SJSA1 (cell line): ENCODE results near the gene MAOA. TPM values are rescaled to one million over a fixed set of nuclear protein-coding genes. Genes with fewer than 3 reads are reported as not detected.
"Not testable (repeated sequence)": the region's sequence is repeated elsewhere in the genome, so short reads cannot be mapped to it uniquely, and the experiment has no call there.

Source experiments
- DNase-seq, 2 experiments: peaks; one replicate each; pipeline ENCODE4 v3.0.0-alpha.2; 2015 to 2020; ENCODE audit warnings: low spot score in 2 of 2, low read depth in 1 of 2
- H3K27ac ChIP-seq: fragments of 250-450 bp; sonication (Bioruptor Pico); 2 replicates; pipeline ENCODE4 v1.5.1; 2020; ENCODE audit warnings: mild to moderate bottlenecking, moderate library complexity
- H3K27me3 ChIP-seq: fragments of 250-450 bp; sonication (Bioruptor Pico); replicated peaks from 2 replicates; pipeline ENCODE4 v1.5.1; 2020; ENCODE audit warnings: mild to moderate bottlenecking, moderate library complexity
- H3K36me3 ChIP-seq: fragments of 250-450 bp; sonication (Bioruptor Pico); 2 replicates; pipeline ENCODE4 v1.5.1; 2020; ENCODE audit warnings: mild to moderate bottlenecking
- H3K4me1 ChIP-seq: fragments of 250-450 bp; sonication (Bioruptor Pico); replicated peaks from 2 replicates; pipeline ENCODE4 v1.6.1; 2021; ENCODE audit warnings: mild to moderate bottlenecking
- H3K4me3 ChIP-seq: fragments of 250-450 bp; sonication (Bioruptor Pico); 2 replicates; pipeline ENCODE4 v1.5.1; 2020; ENCODE audit warnings: mild to moderate bottlenecking
- H3K9me3 ChIP-seq: fragments of 250-450 bp; sonication (Bioruptor Pico); replicated peaks from 2 replicates; pipeline ENCODE4 v1.5.1; 2020; ENCODE audit warnings: mild to moderate bottlenecking
- total RNA-seq: library from RNA; depleted of rRNA; stranded (reverse); fragments of >200 nt; shearing (Covaris generic); gene quantifications from 2 replicates; pipeline ENCODE4 v1.2.3, GENCODE V29; 2014; rRNA removed

Gene MAOA
- total RNA-seq = 7.1 and 8.7 TPM in 2 replicates

DNA sequence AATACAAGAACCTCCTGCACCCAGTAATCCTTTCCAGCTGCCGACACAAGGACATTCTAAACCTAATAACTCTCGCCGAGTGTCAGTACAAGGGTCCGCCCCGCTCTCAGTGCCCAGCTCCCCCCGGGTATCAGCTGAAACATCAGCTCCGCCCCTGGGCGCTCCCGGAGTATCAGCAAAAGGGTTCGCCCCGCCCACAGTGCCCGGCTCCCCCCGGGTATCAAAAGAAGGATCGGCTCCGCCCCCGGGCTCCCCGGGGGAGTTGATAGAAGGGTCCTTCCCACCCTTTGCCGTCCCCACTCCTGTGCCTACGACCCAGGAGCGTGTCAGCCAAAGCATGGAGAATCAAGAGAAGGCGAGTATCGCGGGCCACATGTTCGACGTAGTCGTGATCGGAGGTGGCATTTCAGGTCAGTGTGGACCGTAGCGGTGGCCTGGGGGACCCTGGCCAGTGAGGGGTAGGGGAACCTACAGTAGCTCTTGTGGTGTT lies at the start of gene MAOA:
TSS of gene MAOA (plus strand) at position 295 of the 490 bp plus-strand sequence. CDS start at position 338, 43 bp downstream.
- Histone ChIP-seq H3K9me3 (no peaks in the 10 kb centered on the region), H3K27ac (peak within 1 kb of the TSS; percentile 100; the same call in 1 of the 2 replicates), H3K4me3 (peak within 1 kb of the TSS; percentile 63), H3K4me1 (no peaks in the 10 kb centered on the region), H3K36me3 (no peaks in the 10 kb centered on the region), H3K27me3 (no peaks in the 10 kb centered on the region)
- peak; percentile 15 to 47 for DNase-seq

DNA sequence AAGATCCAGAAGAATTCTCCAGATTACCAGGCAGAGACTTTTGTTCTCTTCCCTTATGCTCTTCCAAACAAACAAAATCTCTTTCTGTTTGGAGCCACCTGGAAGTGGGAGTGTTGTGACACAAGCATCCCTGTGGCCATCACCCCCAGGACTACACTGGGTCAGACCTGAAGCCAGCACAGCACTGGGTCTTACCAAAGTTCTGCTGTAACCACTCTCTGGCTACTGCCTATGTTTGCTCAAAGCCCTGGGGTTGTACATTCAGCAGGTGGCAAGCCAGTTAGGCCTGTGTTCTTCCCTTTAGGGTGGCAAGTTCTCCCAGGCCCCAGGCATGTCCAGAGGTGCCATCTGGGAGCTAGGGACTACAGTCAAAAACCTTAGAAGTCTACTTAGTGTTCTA lies 43.7 kb upstream of the MAOA start:
- H3K9me3 ChIP-seq = no peaks in the 10 kb centered on the region
- DNase-seq = no peak
- no peak overlapping the region for H3K4me3 ChIP-seq
- no peaks in the 10 kb centered on the region for H3K4me1 ChIP-seq
- no peaks in the 10 kb centered on the region for H3K36me3 ChIP-seq
- no peak overlapping the region for H3K27ac ChIP-seq
- no peaks in the 10 kb centered on the region for H3K27me3 ChIP-seq

DNA sequence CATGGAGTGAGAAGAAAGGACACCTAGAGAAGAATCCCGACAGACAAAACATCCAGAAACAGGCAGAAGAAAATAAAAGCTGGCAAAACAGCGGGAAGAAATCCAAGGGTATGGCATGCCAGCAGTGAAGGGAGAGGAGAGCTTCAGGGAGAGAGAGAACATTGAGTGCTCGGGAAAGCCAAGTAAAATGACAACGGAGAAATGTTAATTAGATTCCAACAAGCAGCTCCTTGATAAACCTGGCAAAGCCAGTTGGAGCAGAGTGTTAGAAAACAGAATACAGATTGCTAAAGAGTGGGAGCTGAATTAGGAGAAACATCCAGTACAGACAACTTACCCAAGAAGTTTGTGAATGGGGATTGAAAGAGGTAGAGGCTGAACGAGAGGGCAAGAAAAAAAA lies 40.4 kb upstream of the MAOA start:
- H3K27ac ChIP-seq = no peak overlapping the region
- no peaks in the 10 kb centered on the region for H3K27me3 ChIP-seq
- DNase-seq = no peak
- no peaks in the 10 kb centered on the region for H3K9me3 ChIP-seq
- H3K4me1 ChIP-seq = no peaks in the 10 kb centered on the region
- H3K4me3 ChIP-seq = no peak overlapping the region
- no peaks in the 10 kb centered on the region for H3K36me3 ChIP-seq

DNA sequence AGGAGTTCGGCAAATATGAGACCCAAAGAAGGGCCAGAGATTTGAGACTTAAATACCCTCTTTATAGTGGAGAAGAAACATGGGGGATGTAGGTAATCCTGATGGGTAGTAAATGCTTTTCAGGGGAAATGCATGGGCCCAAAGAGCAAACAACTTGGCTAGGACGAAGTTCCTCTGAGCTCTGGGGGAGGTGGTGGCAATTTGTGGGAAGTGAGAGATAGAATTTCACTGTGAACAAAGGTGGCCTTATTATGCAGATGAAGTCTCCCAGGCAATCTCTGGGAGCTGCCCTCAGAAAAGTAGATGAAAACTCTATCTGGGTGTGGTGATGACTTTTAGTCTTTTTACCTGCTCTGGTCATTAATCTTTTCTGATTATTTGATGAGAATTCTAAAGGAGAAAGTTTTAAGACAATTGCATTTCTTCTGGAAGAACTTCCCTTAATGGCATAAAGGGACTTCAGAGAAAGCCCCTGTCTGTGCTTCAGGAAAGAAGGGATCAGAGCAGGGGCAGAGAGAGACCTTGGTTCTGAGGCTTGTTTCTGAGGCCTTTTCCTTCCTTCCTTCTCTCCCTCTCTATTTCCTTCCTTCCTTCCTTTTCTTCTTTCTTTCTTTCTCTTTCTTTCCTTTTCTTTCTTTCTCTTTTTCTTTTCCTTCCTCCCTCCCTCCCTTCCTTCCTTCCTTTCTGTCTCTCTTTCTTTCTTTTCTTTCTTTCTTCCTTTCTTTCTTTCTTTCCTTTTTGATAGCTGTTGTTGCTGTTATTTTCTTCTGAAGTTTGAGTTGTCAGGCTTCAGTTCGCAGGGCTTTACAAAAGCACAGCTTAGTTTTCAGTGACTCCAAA lies 37.5 kb upstream of the MAOA start:
- Histone ChIP-seq H3K36me3 (no peaks in the 10 kb centered on the region), H3K4me1 (no peaks in the 10 kb centered on the region), H3K4me3 (no peak overlapping the region), H3K27ac (no peak overlapping the region), H3K9me3 (no peaks in the 10 kb centered on the region), H3K27me3 (no peaks in the 10 kb centered on the region)
- no peak for DNase-seq

DNA sequence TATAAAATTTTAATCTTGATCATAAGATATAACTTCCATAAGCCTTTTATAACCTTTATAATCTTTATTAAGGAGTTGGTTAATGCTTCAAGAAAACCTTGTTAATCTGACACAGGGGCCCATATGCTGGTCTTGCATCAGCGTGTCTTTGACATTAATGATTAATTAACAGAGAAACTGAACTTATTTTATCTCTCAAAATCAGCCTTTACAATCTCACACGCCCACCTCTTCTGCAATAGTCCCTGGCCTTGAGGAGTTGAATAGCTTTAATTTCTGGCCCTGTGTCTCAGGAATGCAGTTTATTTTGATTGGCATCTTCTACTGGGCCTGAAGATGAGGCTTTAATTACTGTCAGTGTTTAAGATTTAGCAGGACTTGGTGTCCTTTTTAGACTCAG lies 36.2 kb upstream of the MAOA start:
- H3K36me3 ChIP-seq, DNase-seq, H3K27ac ChIP-seq, H3K4me3 ChIP-seq, H3K4me1 ChIP-seq, H3K27me3 ChIP-seq, H3K9me3 ChIP-seq: not testable (repeated sequence)

DNA sequence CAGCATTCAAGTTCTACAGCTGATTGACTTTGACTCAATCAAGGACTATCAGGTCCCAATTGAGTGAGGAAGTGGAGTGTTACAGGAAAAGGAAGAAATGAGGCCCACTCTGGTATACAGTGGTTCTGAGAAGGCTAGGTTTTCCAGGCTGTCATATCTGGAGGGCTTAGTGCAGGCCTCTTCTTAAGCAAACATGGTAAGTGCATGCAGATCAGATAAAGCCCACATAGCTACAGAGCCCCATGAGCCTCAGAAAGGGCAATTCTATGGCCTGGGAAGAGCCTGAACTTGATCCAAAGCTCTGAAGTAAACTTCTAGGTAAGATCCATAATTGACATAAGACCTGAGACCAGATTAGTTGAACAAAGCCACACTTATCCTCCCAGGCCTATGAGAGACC lies 29.0 kb upstream of the MAOA start:
- DNase-seq = no peak
- no peak overlapping the region for H3K4me3 ChIP-seq
- no peaks in the 10 kb centered on the region for H3K27me3 ChIP-seq
- no peaks in the 10 kb centered on the region for H3K36me3 ChIP-seq
- no peaks in the 10 kb centered on the region for H3K4me1 ChIP-seq
- no peaks in the 10 kb centered on the region for H3K9me3 ChIP-seq
- H3K27ac ChIP-seq = no peak overlapping the region

DNA sequence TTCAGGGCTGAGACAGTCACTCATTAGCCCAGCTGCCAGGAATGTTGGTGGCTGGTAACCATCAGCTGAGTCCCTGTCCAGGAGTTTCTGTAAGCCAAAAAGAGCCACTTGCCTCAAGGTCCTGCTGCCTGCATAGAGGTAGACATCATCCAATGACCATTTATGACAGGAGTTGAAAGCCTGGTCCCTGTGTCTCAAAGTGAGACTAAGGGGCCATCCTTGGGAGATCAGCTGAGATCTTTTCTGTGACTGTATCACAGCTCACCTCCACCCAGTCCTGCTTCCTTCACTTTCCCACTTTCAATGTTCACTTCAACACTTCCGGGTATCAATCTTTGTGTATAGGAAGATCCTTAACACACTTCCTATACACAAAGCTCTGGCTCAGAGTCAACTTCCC lies 28.4 kb upstream of the MAOA start:
- Histone ChIP-seq H3K27ac (no peak overlapping the region), H3K27me3 (no peaks in the 10 kb centered on the region), H3K4me3 (no peak overlapping the region), H3K4me1 (no peaks in the 10 kb centered on the region), H3K36me3 (no peaks in the 10 kb centered on the region), H3K9me3 (no peaks in the 10 kb centered on the region)
- no peak for DNase-seq

DNA sequence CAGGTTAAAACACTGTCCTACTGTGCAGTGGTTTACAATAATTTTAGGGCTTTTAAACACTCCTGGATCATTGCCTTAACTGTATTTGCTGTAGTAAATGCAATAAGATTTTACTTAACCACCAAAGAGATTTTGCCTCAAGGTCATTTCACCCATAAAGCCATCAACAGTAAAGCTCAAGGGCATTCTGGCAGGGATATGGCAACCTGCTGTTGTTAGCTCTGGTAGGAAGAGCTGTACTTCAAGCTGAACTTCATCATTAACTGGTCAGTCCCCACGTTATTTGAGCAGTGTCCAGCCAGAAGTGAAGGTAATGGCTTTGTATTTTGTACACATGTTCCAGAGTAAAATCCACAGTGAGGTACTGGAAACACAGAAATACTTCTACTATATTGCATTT lies 26.9 kb upstream of the MAOA start:
- H3K36me3 ChIP-seq = no peaks in the 10 kb centered on the region
- no peaks in the 10 kb centered on the region for H3K27me3 ChIP-seq
- H3K4me3 ChIP-seq = no peak overlapping the region
- no peak for DNase-seq
- H3K4me1 ChIP-seq = no peaks in the 10 kb centered on the region
- no peaks in the 10 kb centered on the region for H3K9me3 ChIP-seq
- H3K27ac ChIP-seq = no peak overlapping the region

DNA sequence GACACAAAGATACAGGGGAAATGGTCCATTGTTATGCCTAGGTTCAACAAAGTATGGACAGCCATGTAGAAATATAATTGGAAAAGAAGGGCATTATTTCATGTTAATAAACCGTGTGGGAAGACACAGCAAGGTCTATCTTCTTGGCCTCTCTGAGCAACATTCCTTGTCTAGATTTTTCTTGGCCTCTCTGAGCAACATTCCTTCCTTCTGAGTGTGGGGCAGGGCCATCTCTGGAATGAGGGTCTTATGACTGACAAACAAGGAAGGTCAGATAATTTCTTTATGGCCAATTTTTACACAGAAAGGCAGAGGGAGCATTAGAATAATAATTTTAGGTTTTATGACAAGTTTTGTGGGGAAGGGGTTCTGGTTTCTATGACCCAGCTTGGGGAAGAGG lies 24.3 kb upstream of the MAOA start:
- DNase-seq = no peak
- Histone ChIP-seq H3K4me1 (no peaks in the 10 kb centered on the region), H3K4me3 (no peak overlapping the region), H3K27me3 (no peaks in the 10 kb centered on the region), H3K36me3 (no peaks in the 10 kb centered on the region), H3K27ac (no peak overlapping the region), H3K9me3 (no peaks in the 10 kb centered on the region)

DNA sequence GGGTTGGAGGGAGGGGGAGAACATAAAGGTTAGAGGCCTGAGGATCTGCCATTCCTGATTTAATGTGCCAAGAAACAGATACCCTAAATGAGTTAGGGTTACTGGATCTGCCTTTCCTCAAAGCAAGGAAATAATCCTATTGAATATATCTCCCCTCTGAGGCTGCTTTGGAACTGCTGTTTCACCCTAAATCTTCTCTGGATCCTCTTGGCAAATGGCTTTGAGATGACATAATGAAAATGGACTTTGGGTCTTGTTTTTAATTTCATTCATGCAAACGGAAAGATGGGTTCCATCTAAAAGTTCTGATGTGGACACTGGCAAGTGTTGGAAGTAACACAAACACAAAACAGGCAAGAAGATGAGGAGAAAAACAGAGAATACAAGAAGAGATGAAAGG lies 23.0 kb upstream of the MAOA start:
- Histone ChIP-seq H3K4me3 (no peak overlapping the region), H3K9me3 (no peaks in the 10 kb centered on the region), H3K27me3 (no peaks in the 10 kb centered on the region)

DNA sequence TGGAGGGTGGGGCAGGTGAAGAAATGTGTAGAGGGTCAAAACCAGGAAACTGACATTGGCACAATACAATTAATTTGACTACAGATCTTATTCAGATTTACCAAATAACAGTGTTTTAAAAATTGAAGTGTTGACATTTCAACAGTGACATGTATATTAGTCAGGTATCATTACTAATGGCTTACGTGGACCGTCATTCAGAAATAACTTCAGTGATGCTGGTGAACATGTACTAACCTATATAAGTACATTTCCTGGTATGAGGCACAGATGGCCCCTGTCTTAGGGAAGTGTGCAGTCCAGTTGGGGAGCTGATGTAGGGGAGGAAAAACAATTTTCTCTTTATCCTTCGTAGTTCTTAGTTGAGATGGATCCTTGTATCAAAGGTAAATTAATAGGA lies 22.3 kb upstream of the MAOA start:
- H3K36me3 ChIP-seq = no peaks in the 10 kb centered on the region
- no peaks in the 10 kb centered on the region for H3K4me1 ChIP-seq
- H3K9me3 ChIP-seq = no peaks in the 10 kb centered on the region
- no peaks in the 10 kb centered on the region for H3K27me3 ChIP-seq
- DNase-seq = no peak
- H3K4me3 ChIP-seq = no peak overlapping the region
- H3K27ac ChIP-seq = no peak overlapping the region

More for the DNA sequence above, 23.0 kb upstream of the MAOA start:
- Histone ChIP-seq H3K36me3 (no peaks in the 10 kb centered on the region), H3K27ac (no peak overlapping the region), H3K4me1 (no peaks in the 10 kb centered on the region)
- DNase-seq = no peak

DNA sequence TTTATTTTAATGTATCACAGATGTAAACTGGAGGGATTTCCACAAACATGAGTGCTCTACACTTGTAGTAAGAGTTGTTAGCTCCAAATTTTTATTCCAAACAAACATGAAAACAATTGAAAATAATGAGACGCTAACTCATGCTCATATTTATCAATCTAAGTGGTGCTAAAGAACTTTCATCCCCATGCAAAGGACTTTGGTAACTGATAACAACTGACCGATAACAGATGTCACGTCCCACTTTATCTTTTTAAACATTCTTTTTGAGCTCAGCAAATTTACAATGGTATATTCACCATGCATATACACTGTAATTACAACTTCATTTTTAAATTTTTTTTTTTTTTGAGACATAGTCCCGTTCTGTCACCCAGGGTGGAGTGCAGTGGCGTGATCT lies 15.6 kb upstream of the MAOA start:
- DNase-seq = no peak
- no peak overlapping the region for H3K27ac ChIP-seq

DNA sequence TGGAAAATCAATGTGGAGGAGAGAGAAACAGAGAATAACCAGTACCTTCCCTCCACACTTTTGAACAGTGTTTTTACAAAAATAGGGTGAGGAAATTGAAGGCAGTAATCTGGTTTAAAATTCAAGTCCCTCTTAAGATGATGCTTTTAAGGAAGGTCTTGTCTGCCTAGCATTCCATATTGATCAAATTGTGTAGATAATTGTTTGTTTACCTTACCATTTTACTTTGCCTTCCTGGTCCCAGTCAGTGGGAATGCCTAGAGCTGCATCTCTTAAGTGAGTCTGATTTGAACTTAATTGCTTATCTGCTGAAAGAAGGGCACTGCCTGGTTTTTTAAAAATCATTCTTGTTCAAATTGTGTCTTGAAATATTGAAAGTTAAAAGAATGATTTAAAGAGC lies 14.4 kb upstream of the MAOA start:
- DNase-seq = no peak
- Histone ChIP-seq H3K4me3 (no peak overlapping the region), H3K27ac (no peak overlapping the region), H3K9me3 (no peaks in the 10 kb centered on the region), H3K4me1 (peaks cover 9% of the 10 kb centered on the region; the same call in 1 of the 2 replicates), H3K27me3 (no peaks in the 10 kb centered on the region), H3K36me3 (no peaks in the 10 kb centered on the region)

More for the DNA sequence above, 15.6 kb upstream of the MAOA start:
- Histone ChIP-seq H3K4me3 (no peak overlapping the region), H3K4me1 (peaks cover 9% of the 10 kb centered on the region; the same call in 1 of the 2 replicates), H3K36me3 (no peaks in the 10 kb centered on the region), H3K27me3 (no peaks in the 10 kb centered on the region), H3K9me3 (no peaks in the 10 kb centered on the region)

DNA sequence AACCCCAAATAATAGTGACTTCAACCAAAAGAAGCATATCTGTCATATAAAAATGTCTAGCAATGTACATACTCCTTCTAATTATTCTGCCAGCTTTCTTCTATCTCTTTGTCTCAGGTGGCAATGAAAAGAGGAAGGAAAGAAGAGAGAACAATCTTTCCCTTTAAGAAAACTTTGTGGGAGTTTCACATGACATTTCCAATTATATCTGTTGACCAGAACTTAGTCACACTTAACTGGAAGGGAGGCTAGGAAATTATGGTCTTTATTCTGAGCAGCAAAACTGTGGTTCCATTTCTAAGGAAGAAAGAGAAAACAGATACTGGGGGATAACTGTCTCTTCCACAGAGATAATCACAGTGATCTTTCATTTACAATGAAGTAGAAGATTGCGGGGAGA lies 12.9 kb upstream of the MAOA start:
- no peak for DNase-seq
- H3K4me3 ChIP-seq = no peak overlapping the region
- H3K36me3 ChIP-seq = no peaks in the 10 kb centered on the region
- no peaks in the 10 kb centered on the region for H3K9me3 ChIP-seq
- no peak overlapping the region for H3K27ac ChIP-seq
- peaks cover 9% of the 10 kb centered on the region; the same call in 1 of the 2 replicates for H3K4me1 ChIP-seq
- no peaks in the 10 kb centered on the region for H3K27me3 ChIP-seq
